Tibial artery (tissue), 4 donors: ENCODE data around the gene SSC5D.

Source experiments
- DNase-seq, 2 donors: peaks; one replicate each; pipeline ENCODE4 v3.0.0-alpha.2; 2019
- H3K27ac ChIP-seq, 2 donors: fragments of 200-600 bp; sonication (generic) in 1 of 2; 1 replicate in 1 of 2; 2 replicates in 1 of 2; pipeline ENCODE4 v1.5.1; 2018 to 2019; ENCODE audit warnings: mild to moderate bottlenecking in 1 of 2
- H3K27me3 ChIP-seq, 2 donors: fragments of 200-600 bp; sonication (generic) in 1 of 2; one replicate each; pipeline versions ENCODE4 v1.5.1 to v1.6.0; 2016 to 2019
- H3K36me3 ChIP-seq, 3 donors: fragments of 200-600 bp; sonication (generic) in 2 of 3; one replicate each; pipeline ENCODE4 v1.5.1; 2016 to 2019; ENCODE audit warnings: mild to moderate bottlenecking in 2 of 3
- H3K4me1 ChIP-seq, 4 donors: fragments of 200-600 bp; sonication (generic) in 2 of 4; 1 replicate in 3 of 4; 2 replicates in 1 of 4; pipeline ENCODE4 v1.5.1; 2016 to 2019
- H3K4me3 ChIP-seq, 2 donors: fragments of 200-600 bp; sonication (generic) in 1 of 2; 1 replicate in 1 of 2; 2 replicates in 1 of 2; pipeline ENCODE4 v1.5.1; 2018 to 2019; ENCODE audit warnings: mild to moderate bottlenecking in 2 of 2
- H3K9me3 ChIP-seq, 3 donors: fragments of 200-600 bp; sonication (generic) in 1 of 3; one replicate each; pipeline ENCODE4 v1.5.1; 2016 to 2019
- intact Hi-C: fragments of 100-400 bp; cut with DNase I; formaldehyde crosslinking; loops from one replicate; pipeline ENCODE4 v1.15.0; 2023; ENCODE audit warnings: low total_unique reads
- TF ChIP-seq, protein P1 (sequence below), 2 experiments: fragments of 200-600 bp in 1 of 2; fragments of 450-650 bp in 1 of 2; IDR thresholded peaks; one replicate each; pipeline ENCODE4 v1.5.1; 2017 to 2019; ENCODE audit warnings: antibody characterized with exemption in 2 of 2, mild to moderate bottlenecking in 1 of 2, moderate library complexity in 1 of 2

SSC5D gene

DNA sequence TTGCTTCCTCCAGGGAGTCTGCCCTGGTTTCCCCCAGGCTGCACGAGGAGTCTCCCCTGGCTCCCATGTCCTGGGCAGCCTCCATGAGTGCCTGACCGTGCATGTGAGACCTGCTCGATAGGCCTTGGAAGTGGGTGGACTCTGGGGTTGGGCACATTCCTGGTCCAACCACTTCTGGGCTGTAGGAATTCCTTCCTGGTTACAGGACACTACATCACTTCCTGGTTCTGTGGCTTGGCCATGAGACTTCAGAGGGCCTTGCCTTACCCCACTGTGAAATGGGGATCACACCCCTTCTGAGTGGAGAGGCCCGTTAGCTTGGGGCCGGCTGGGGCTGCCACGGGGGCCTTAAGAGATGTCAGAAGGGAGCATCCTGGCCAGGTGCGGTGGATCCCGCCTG, 15.8 kb upstream of the SSC5D start:
- Histone ChIP-seq H3K36me3 (no peaks in the 10 kb centered on the region), H3K4me1 (peaks cover 0 to 21% (median 7%) of the 10 kb centered on the region in 4 donors), H3K27me3 (peaks cover 0 to 12% of the 10 kb centered on the region in 2 donors), H3K27ac (no peak overlapping the region), H3K4me3 (no peak overlapping the region), H3K9me3 (no peaks in the 10 kb centered on the region)
- intact Hi-C loops: no loop called here
- TF ChIP-seq, protein P1, sequence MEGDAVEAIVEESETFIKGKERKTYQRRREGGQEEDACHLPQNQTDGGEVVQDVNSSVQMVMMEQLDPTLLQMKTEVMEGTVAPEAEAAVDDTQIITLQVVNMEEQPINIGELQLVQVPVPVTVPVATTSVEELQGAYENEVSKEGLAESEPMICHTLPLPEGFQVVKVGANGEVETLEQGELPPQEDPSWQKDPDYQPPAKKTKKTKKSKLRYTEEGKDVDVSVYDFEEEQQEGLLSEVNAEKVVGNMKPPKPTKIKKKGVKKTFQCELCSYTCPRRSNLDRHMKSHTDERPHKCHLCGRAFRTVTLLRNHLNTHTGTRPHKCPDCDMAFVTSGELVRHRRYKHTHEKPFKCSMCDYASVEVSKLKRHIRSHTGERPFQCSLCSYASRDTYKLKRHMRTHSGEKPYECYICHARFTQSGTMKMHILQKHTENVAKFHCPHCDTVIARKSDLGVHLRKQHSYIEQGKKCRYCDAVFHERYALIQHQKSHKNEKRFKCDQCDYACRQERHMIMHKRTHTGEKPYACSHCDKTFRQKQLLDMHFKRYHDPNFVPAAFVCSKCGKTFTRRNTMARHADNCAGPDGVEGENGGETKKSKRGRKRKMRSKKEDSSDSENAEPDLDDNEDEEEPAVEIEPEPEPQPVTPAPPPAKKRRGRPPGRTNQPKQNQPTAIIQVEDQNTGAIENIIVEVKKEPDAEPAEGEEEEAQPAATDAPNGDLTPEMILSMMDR (IDR thresholded peaks at IDR 0.05): no peak
- no peak for DNase-seq

DNA sequence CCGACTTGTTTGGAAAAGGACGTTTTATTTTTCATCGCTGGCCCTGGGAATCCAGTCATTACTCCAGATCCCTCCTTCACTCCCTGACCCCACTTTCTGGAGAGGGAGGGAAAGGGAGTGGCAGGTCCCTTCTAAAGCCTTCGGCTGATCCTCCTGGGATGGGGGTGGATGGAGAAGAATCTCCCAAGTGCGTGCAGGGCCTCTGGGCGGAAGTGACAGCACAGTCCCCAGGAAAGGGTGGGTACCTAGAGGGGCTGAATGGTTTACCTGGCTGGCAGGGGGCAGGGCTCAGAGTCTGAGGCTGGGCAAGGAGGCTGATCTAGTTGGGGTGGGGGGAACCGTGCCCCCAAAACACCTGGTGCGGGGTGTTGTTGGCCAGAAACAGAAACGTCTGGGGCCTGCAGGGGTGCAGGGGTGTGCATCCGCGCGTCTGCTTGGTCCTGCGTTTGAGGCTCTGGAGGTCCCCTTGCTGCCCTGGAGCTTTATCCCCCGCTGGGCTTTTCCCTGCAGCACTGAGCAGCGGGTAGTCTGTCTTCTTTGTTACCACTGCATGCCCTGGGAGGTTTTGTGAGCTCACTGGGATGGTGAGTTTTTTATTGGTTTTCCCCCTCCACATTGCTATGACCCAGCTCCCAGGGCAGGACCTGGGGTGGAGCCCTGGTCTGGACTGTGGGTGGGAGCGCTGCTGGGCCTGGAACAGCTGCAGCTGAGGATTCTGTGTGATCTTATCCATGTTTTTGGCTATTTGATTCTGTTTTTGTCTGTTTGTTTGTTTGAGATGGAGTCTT, 14.8 kb upstream of the SSC5D start:
- H3K27ac ChIP-seq: no peak overlapping the region
- TF ChIP-seq, protein P1 (IDR thresholded peaks at IDR 0.05): no peak
- H3K4me3 ChIP-seq: no peak overlapping the region
- intact Hi-C loops: no loop called here
- H3K4me1 ChIP-seq: peaks cover 0 to 24% (median 12%) of the 10 kb centered on the region in 4 donors
- no peaks in the 10 kb centered on the region for H3K36me3 ChIP-seq
- DNase-seq: no peak
- H3K27me3 ChIP-seq: peaks cover 0 to 12% of the 10 kb centered on the region in 2 donors
- no peaks in the 10 kb centered on the region for H3K9me3 ChIP-seq

DNA sequence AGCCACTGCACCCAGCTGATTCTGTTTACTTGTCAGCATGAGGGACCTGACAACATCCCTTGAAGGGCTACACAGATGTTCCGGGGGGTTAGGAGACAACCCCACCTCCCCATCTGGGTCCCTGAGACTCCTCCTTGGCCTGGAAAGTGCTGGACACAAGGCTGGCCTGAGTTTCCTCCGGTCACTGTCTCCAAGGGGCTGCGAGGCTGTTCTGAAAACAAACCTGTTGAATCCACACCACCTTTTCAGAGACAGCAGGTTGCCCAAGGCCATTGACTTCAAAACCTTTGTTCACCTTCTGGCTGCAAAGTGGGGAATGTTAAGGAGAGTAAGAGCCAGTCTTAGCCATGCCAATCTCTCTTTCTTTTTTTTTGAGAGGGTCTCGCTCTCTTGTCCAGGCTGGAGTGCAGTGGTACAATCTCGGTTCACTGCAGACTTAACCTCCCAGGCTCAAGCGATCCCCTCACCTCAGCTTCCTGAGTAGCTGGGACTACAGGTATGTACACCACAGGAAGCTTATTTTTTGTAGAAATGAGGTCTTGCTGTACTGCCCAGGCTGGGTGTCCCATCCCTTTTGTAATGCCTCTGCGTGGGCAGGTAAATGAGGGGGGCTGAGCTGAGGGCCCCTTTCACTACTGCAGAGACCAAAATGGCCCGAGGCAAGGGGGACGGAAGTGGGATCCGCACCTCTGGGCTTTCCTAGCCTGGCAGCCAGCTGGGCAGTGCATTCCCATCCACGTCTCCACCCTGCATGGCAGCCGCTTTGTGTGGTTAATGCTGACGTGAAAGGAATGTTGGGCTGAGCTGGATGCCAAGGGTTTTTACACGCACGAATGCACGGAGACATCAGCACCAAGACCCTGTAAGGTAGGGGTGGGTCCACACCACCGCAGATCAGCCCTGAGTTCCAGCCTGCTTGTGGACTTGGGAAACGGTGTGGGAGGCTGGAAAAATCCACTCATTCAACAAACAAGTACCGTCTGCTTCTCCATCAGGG, 13.7 kb upstream of the SSC5D start:
- DNase-seq: no peak
- H3K4me1 ChIP-seq: peaks cover 0 to 25% (median 12%) of the 10 kb centered on the region in 4 donors
- no peak overlapping the region for H3K27ac ChIP-seq
- peaks cover 0 to 12% of the 10 kb centered on the region in 2 donors for H3K27me3 ChIP-seq
- H3K4me3 ChIP-seq: no peak overlapping the region
- no peaks in the 10 kb centered on the region for H3K9me3 ChIP-seq
- H3K36me3 ChIP-seq: peaks cover 0 to under 1% (median 0%) of the 10 kb centered on the region in 3 donors
- intact Hi-C loops: no loop called here
- TF ChIP-seq, protein P1 (IDR thresholded peaks at IDR 0.05): no peak

DNA sequence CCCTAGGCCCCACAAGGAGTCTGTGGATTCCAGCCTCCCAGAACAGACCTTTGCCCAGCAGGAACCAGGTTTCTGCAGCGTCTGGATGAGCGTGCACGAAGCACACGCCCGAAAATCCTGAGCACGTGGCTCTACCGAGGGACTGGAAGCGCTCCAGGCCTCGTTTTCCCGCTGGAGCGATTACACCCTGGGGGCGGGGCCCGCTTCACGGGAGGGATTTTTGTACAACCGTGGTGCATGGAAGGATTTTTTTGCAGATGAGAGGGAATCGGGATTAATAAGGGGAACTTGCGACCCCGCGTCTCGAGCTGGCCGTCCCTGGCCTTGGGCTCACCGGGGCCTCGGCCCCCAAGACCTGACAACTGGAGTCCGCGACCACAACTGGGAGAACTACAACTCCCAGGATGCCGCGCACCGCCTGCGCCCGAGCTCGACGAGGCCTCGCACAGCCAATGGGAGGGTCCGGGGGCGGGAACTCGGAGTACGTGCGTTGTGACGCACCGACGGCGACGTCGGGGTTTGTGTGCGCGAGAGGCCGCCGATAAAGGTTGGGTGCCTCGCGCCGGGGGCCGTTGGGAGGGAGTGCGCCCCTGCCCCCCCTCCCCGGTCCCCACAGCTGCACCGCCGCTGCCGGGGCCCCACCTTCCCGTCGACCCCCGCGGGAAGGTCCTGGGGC, 12.0 kb upstream of the SSC5D start, which contains the start of gene ZNF628:
ZNF628 (plus strand) TSS at position 518 of the 676 bp plus-strand sequence. CDS start 3,294 bp downstream, outside the sequence.
- Histone ChIP-seq H3K27me3 (peaks cover 0 to 12% of the 10 kb centered on the region in 2 donors), H3K27ac (peak within 1 kb of the TSS; percentile 96 to 98), H3K36me3 (peaks cover 0 to 7% (median 1%) of the 10 kb centered on the region in 3 donors), H3K9me3 (no peaks in the 10 kb centered on the region), H3K4me3 (peak within 1 kb of the TSS; percentile 73 to 80), H3K4me1 (peaks cover 0 to 25% (median 12%) of the 10 kb centered on the region in 4 donors)
- TF ChIP-seq, protein P1 (IDR thresholded peaks at IDR 0.05): no peak
- DNase-seq: peak; percentile 98 to 99
- intact Hi-C loops: no loop called here

DNA sequence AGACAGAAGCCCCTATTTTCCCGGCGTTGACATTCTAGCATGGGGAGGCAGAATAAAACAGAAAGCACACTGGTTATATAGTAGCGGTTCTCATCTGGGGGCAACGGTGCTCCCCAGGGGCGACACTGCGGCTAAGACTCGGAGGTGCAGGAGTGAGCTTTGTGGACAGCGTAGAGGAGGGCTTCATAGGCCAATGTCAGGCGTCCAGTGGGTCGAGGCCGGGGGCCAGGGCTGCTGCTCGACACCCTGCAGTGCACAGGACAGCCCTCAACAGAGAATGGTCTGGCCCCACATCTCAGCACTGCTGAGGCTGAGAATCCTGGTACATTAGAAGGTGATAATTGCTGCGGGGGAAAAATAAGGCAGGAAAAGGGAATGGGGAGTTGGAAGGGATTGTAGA, 10.3 kb upstream of the SSC5D start:
- DNase-seq: no peak
- TF ChIP-seq, protein P1 (IDR thresholded peaks at IDR 0.05): no peak
- H3K9me3 ChIP-seq: no peaks in the 10 kb centered on the region
- peaks cover 0 to 25% (median 12%) of the 10 kb centered on the region in 4 donors for H3K4me1 ChIP-seq
- H3K36me3 ChIP-seq: peaks cover 9 to 24% (median 18%) of the 10 kb centered on the region in 3 donors
- H3K27ac ChIP-seq: no peak overlapping the region
- intact Hi-C loops: no loop called here
- H3K4me3 ChIP-seq: no peak overlapping the region
- H3K27me3 ChIP-seq: peaks cover 0 to 17% of the 10 kb centered on the region in 2 donors
